ENCODE data around the gene ABCG1.

- TF ChIP-seq EZH2 (IDR thresholded peaks at IDR 0.05; ENCODE audit: insufficient read depth, low read length), result no peak
- TF ChIP-seq CTCF (IDR thresholded peaks at IDR 0.05; ENCODE audit: insufficient read depth, low read depth, low read length), result no peak
Observed at GRCh38 chr21:42263591-42264131, 44.7 kb downstream of the ABCG1 start.

All from astrocyte (in vitro differentiated cells and primary cell).